Neural cell (in vitro differentiated cells): ENCODE data around the gene ATP2B2. TPM values are rescaled to one million over a fixed set of nuclear protein-coding genes. Genes with fewer than 3 reads are reported as not detected.

Source experiments
- H2AFZ ChIP-seq: fragments of 200-600, 300-800 bp; sonication (generic), shearing (Covaris generic); 2 replicates; pipeline ENCODE4 v1.6.0; 2014; ENCODE audit warnings: low read depth, mild to moderate bottlenecking, antibody characterized with exemption, low read length, moderate library complexity
- H3F3A ChIP-seq: fragments of 200-600 bp; shearing (Covaris generic); 2 replicates; pipeline ENCODE4 v1.6.1; 2016; ENCODE audit warnings: mild to moderate bottlenecking, moderate library complexity, mixed read lengths, antibody characterized with exemption, low read length; ENCODE audit not compliant: insufficient read depth, poor library complexity, severe bottlenecking
- H3K27ac ChIP-seq: fragments of 200-600, 300-800 bp; sonication (generic), shearing (Covaris generic); 2 replicates; pipeline ENCODE4 v1.5.1; 2014; ENCODE audit warnings: mild to moderate bottlenecking, low read length, moderate library complexity
- H3K27me3 ChIP-seq: fragments of 300-800, 200-600 bp; sonication (generic), shearing (Covaris generic); 2 replicates; pipeline ENCODE4 v1.6.0; 2014; ENCODE audit warnings: mild to moderate bottlenecking, low read depth, low read length, moderate library complexity; ENCODE audit not compliant: insufficient read depth
- H3K36me3 ChIP-seq: fragments of 300-800, 200-600 bp; sonication (generic), shearing (Covaris generic); 2 replicates; pipeline ENCODE4 v1.5.1; 2014; ENCODE audit warnings: mild to moderate bottlenecking, antibody characterized with exemption, low read length, moderate library complexity; ENCODE audit not compliant: insufficient read depth
- H3K4me2 ChIP-seq: fragments of 300-800, 200-600 bp; sonication (generic), shearing (Covaris generic); 2 replicates; pipeline ENCODE4 v1.6.0; 2014; ENCODE audit warnings: mild to moderate bottlenecking, low read length
- H3K4me3 ChIP-seq: fragments of 300-800, 200-600 bp; sonication (generic), shearing (Covaris generic); 2 replicates; pipeline ENCODE4 v1.5.1; 2014; ENCODE audit warnings: mild to moderate bottlenecking, low read length, moderate library complexity
- H3K79me2 ChIP-seq: fragments of 200-600 bp; shearing (Covaris generic); replicated peaks from 2 replicates; pipeline ENCODE4 v1.6.0; 2014; ENCODE audit warnings: mild to moderate bottlenecking, low read length, moderate library complexity; ENCODE audit not compliant: insufficient read depth
- H3K9ac ChIP-seq: fragments of 300-800, 200-600 bp; sonication (generic), shearing (Covaris generic); 2 replicates; pipeline ENCODE4 v1.6.1; 2016; ENCODE audit warnings: mild to moderate bottlenecking, low read length, mixed read lengths
- H3K9me2 ChIP-seq: fragments of 200-600 bp; shearing (Covaris generic); 2 replicates; pipeline ENCODE4 v1.6.1; 2016; ENCODE audit warnings: mild to moderate bottlenecking, low read length, mixed read lengths; ENCODE audit not compliant: insufficient read depth
- H3K9me3 ChIP-seq: fragments of 200-600, 300-800 bp; sonication (generic), shearing (Covaris generic); 2 replicates; pipeline ENCODE4 v1.6.1; 2016; ENCODE audit warnings: mild to moderate bottlenecking, mixed run types, low read length, moderate library complexity, mixed read lengths
- H4K20me1 ChIP-seq: fragments of 200-600 bp; shearing (Covaris generic); 2 replicates; pipeline ENCODE4 v1.6.1; 2016; ENCODE audit warnings: mild to moderate bottlenecking, mixed run types; ENCODE audit not compliant: insufficient read depth
- CTCF ChIP-seq: fragments of 450-650 bp; IDR thresholded peaks from 2 replicates; pipeline ENCODE4 v1.5.1; 2014; ENCODE audit warnings: antibody characterized with exemption, mild to moderate bottlenecking, moderate library complexity; ENCODE audit not compliant: poor library complexity, severe bottlenecking
- EP300 ChIP-seq: fragments of 450-650 bp; conservative IDR thresholded peaks from 2 replicates; pipeline ENCODE4 v1.6.1; 2014; ENCODE audit warnings: antibody characterized with exemption, mild to moderate bottlenecking, moderate library complexity; ENCODE audit not compliant: poor library complexity, severe bottlenecking
- EZH2 ChIP-seq: fragments of 200-600, 300-800 bp; shearing (Covaris generic), sonication (generic); IDR thresholded peaks from 2 replicates; pipeline ENCODE4 v1.6.1; 2014; ENCODE audit warnings: antibody characterized with exemption, low read length, borderline replicate concordance, mild to moderate bottlenecking; ENCODE audit not compliant: insufficient read depth, poor library complexity, severe bottlenecking
- MXI1 ChIP-seq: fragments of 450-650 bp; conservative IDR thresholded peaks from 2 replicates; pipeline ENCODE4 v1.6.1; 2014; ENCODE audit warnings: antibody characterized with exemption, mild to moderate bottlenecking; ENCODE audit not compliant: poor library complexity, severe bottlenecking
- POLR2AphosphoS5 ChIP-seq: IDR thresholded peaks from 2 replicates; pipeline ENCODE4 v1.6.1; 2012
- RAD21 ChIP-seq: fragments of 450-650 bp; conservative IDR thresholded peaks from 2 replicates; pipeline ENCODE4 v1.6.1; 2014; ENCODE audit warnings: antibody characterized with exemption, mild to moderate bottlenecking, moderate library complexity
- REST ChIP-seq: IDR thresholded peaks from 2 replicates; pipeline ENCODE4 v1.6.1; 2012; ENCODE audit warnings: borderline replicate concordance
- SMC3 ChIP-seq: fragments of 450-650 bp; conservative IDR thresholded peaks from 2 replicates; pipeline ENCODE4 v1.6.1; 2014; ENCODE audit warnings: antibody characterized with exemption, mild to moderate bottlenecking, moderate library complexity; ENCODE audit not compliant: poor library complexity
- TAF1 ChIP-seq: IDR thresholded peaks from 2 replicates; pipeline ENCODE4 v1.6.1; 2012; ENCODE audit warnings: low read depth
- polyA plus RNA-seq: library from polyadenylated mRNA; depleted of rRNA; stranded (reverse); fragments of >200 nt; gene quantifications from 2 replicates; pipeline ENCODE4 v1.2.3, GENCODE V29; 2014

Gene ATP2B2
- polyA plus RNA-seq, 1 donor from 2014 or later, result 8.3 TPM

- Histone ChIP-seq H3K4me2 (no peak overlapping the region), H3K4me3 (no peak overlapping the region), H3K9me2 (no peaks in the 10 kb centered on the region), H3K36me3 (peaks cover 9% of the 10 kb centered on the region), H3K9ac (no peak overlapping the region), H3K9me3 (no peaks in the 10 kb centered on the region), H4K20me1 (no peaks in the 10 kb centered on the region), H3F3A (no peaks in the 10 kb centered on the region), H3K27me3 (no peaks in the 10 kb centered on the region), H2AFZ (no peak overlapping the region), H3K27ac (no peak overlapping the region), H3K79me2 (peaks cover 11% of the 10 kb centered on the region)
- TF ChIP-seq TAF1 (no peak), MXI1 (no peak), REST (no peak), CTCF (no peak), RAD21 (no peak), SMC3 (no peak)
These were observed 190.3 kb downstream of the ATP2B2 start for GRCh38 chr3:10315101-10315500.

- Histone ChIP-seq H3K4me3 (no peak overlapping the region), H3K4me2 (no peak overlapping the region), H3K27me3 (no peaks in the 10 kb centered on the region), H2AFZ (no peak overlapping the region), H4K20me1 (no peaks in the 10 kb centered on the region), H3K36me3 (peaks cover 9% of the 10 kb centered on the region), H3K9me2 (no peaks in the 10 kb centered on the region), H3K9ac (no peak overlapping the region), H3K27ac (no peak overlapping the region), H3K9me3 (no peaks in the 10 kb centered on the region), H3K79me2 (no peaks in the 10 kb centered on the region), H3F3A (no peaks in the 10 kb centered on the region)
- TF ChIP-seq SMC3, result no peak
- no peak for TF ChIP-seq EP300
- no peak for TF ChIP-seq MXI1
- no peak for TF ChIP-seq TAF1
- TF ChIP-seq RAD21, result no peak
- no peak for TF ChIP-seq REST
- no peak for TF ChIP-seq CTCF
- TF ChIP-seq POLR2AphosphoS5, result no peak
- no peak for TF ChIP-seq EZH2
These were observed 192.5 kb downstream of the ATP2B2 start for GRCh38 chr3:10312861-10313260.
